HL-60/S4 treated with retinoic acid at 250 ng/mL for 4 days and 3 days (cell line): ENCODE results near the gene SHISA6.

ENCODE experiments used
- in situ Hi-C: fragments of 300-500 bp; cut with MboI; formaldehyde crosslinking; loops from 2 replicates; pipeline ENCODE4 v1.7.0; 2022; ENCODE audit warnings: low sequenced_read_pairs

The SHISA6 gene

DNA sequence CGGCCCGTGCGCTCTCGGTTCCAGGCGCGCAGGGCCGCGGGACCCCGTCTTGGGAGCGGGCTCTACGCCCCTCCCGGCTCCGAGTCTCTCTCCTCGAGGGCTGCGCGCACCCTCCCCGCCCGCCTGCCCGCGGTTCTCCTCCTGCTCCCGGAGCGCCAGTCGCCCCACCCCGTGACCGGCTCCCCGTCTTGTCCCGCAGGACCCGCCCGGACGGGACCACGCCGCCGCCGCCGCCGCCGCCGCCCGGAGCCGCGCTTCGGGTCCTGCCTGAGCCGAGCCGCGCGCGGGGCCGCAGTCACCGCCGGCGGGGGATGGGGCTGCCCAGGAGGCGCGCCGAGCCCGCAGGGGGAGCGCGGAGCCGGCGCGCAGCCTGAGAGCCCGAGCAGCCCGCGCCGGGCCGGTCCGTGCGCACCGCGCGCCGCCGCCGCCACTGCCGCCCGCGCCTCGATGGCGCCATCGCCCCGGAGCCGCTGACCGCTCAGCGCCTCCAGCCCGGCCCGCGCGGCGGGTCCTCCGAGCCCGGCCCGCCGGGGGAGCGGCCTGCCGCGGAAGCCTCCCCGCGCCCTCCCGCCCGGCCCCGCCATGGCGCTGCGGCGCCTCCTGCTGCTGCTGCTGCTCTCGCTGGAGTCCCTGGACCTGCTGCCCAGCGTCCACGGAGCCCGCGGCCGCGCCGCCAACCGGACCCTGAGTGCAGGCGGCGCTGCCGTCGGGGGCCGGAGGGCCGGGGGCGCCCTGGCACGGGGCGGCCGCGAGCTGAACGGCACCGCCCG, at the start of gene SHISA6:
SHISA6 (plus strand) TSS at position 373 of the 770 bp plus-strand sequence.
- in situ Hi-C loops, result no loop called here

DNA sequence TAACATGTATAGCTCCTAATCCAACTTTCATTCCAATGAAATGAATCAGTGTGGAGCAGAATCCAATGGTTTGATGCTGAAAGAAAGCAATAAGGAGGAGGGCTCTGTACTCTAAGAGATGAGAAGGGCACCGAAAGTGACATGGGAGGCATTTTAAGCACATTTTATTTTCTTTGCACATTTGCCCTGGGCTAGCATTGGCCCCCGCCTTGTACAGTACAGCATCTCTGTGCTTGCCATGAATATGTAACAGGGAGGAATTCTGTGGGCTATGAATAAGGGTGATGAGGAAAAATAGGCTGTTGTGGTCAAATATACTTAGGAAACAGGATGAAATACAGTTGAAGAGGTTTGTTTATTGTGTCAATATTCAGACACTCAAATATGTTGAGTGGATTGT, 45.2 kb upstream of the SHISA6 start:
- in situ Hi-C loops, result no loop called here

DNA sequence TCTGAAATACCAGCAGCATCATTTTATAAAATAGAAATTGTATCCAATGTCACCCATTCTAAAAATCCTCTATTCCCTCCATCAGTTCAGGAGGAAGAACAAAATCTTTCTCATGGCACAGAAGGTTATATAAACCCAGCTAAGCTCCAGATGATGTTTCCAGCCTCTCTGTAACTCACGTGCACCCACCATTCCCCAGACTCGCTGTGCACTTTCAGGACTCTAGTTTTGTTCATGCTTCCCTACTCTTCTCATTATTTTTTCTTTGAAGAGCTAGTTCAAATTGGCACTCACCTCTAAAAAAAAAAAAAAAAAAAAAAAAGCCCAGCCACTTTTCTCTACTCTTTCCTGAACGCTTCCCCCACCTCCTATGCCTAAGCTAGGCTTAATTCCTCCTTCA, 36.0 kb upstream of the SHISA6 start:
- in situ Hi-C loops, result no loop called here

DNA sequence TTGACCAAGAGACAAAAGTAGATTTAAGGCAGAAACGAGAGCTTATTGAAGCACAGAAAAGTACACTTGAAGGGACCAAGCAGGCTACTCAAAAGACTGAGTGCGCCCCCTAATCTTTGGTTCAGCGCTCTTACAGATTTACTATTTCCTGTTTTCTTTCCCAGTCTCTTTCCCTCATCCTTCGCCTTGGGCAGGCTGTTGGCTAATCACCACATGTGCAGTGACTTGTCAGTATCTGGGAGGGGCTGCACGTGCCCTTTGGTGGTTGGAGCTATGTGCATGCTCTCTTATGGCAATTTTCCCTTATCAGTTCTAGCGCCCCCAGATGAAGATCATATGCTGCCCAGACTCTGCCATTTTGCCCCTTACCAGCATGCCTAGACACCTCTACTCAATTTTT, 35.4 kb upstream of the SHISA6 start:
- in situ Hi-C loops, result no loop called here

DNA sequence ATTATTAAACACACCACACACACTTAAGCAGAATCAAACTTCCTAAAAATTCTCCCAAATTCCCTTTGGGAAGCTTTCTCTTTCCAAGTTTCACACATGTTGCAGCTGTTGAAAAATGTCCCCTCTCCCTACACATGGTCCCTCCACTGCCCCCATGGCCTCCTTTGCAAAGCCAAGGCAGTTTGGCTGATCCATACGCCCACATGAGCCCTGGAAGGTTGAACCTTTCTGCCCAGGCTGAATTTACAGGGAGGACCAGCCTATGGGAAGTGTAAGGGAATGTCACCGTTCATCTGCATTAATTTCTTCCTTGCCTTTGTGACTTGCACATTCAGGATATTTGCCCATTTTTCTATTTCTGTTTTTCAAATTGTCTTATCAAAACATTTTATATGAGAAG, 31.1 kb upstream of the SHISA6 start:
- in situ Hi-C loops, result no loop called here

DNA sequence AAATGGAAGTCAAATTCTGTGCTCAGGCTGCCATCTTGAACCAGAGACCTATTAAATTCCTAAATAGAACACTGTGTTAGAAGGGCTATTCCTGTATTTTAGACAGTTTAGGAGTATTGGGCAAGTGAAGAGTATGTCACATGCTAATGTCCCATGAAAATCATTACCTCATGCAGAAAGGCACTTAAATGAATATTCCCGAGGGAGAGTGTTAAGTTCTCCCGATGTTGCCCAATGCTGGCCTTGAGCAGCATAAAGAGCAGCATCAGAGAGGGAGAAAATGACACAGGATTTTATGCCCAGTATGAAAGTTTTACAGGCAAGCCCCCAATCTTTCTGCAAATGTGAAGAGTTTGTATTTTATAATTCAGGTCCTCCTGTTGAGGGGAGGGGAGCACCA, 28.2 kb upstream of the SHISA6 start:
- in situ Hi-C loops, result no loop called here

DNA sequence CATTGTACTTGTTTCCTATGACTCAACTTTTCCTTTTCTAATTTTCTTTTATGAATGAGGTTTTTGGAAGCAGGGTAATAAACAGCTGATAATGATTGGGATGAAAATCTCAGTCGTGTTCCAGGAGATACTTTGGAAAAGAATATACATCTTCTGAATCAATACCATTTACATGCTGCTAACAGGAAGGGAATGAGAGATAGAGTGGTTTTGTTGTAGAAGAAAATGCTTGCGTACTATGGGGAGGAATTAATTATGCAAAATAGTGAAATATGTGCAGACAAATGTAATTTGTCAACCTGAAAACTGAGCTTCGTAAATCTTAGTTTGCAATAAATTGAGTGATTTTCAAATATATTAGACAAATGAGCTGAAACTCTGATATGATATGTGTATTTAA, 24.0 kb upstream of the SHISA6 start:
- in situ Hi-C loops, result no loop called here

DNA sequence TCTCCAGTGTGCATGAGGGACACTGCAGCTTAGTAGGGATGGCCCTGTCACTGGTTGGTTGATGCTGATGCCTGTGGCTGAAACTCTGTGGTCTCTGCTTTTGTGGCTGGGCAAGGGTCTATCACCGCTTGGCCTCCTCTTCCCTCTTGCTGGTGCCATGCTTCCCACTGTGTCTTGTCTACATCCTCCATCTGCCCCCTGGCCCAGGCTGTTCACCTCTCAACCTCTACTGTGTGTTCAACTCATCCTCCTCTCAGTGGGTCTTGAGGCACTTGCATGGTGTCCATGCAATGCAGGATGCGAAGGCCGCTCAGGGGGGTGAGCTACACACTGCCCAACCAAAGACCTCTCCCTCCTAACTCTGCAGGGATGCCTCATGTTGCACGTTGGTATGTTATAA, 19.8 kb upstream of the SHISA6 start:
- in situ Hi-C loops, result no loop called here

DNA sequence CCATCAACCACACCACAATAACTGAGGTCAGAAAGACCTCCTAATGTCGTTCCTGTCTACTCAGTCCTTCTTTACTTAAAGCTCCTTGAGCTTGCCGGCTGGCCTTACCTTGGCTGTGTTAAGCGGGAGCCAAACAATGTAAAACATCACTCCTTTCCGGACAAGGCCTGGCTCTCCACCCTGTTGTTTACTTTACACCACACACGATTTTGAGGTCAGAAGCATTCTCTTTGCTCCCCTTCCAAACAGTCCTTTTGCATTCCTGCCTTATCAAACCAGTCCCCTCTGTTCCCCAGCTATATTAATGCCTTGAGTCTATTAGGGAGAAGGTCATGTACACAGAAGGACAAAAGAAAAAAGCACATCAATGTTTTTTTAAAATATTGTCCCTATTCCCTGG, 19.3 kb upstream of the SHISA6 start:
- in situ Hi-C loops, result no loop called here

DNA sequence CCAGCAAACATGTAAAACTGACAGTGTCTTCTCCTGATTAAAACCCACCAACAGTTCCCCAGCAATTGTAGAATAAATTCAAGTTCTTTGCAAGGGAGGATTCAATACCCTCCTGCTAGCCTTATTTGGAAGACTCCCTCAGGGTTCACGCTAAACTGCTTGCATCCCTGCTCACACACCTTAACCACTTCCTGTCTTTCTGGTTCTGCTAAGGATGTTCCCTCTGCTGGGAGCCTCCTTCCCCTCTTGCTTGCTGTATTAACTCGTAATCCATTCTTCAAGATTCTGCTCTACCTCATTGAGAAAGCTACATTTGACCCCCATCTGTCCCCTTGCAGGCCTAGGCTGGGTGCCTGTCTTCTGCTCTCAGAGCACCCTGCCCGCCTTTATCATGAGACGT, 2.3 kb upstream of the SHISA6 start:
- in situ Hi-C loops, result no loop called here

DNA sequence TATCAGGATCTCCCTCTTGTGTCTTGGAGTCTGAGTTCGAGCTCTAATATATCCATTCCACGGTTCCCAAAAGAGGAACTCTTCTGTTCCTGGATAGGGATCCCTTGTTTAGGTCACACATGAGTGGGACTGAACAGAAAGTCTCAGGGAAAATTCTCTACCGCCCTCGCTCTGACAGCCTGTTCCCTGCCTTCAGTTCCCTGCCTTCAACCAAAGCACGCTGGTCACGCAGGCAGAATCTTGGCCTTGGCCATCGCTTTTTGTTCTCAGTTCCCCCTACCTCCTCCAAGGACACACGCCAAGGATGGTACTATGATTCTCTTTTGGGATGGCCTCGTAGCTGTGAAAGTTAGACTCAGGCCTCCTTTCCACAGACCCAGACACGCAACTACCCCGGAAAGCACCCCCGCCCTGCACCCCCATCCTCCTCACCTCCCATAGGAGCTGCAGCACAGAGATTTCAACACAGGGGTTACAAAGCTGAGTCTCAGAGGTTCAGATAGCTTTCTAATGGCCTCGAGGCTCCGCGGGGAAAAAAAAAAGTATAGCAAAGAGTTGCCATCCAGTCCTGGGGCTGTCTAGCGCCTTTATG, 1.5 kb upstream of the SHISA6 start:
- in situ Hi-C loops, result no loop called here

DNA sequence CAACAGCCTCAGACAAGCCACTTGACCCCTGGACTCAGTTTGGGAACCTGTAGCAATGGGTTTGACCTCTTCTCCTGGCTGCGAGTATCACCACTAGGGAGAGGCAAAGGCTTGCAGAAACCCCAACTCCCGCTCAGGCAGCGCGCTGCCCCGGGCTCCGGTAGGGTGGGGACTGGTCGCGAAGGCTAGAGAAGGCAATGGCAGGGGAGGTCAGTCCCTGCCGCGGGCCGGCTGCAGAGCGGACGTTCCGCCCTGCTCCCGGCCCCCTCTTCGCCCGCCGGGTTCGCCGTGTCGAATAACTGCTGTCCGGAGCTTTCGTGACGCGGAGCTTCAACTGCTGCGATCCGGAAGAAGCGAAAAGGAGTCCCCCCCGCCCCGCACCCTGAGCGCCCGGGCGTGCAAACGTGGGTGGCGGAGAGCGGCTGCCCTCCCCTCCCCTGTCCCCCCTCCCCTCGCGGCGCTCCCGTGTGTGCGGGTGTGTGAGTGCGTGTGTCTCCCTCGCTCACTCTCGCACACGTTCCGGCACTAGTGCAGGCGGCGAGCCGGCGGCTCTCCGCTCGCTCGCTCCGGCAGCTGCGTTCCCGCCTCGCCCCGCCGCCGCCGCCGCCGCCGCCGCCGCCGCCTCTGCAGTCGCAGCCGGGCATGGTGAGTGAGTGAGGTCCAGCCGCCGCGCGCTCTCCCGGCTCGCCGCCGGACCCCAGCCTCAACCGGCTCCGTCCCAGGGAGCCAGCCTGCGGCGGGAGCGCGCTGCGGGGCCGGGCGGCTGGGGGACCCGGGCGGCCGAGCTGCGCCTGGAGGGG, 772 bp upstream of the SHISA6 start:
- in situ Hi-C loops, result no loop called here

DNA sequence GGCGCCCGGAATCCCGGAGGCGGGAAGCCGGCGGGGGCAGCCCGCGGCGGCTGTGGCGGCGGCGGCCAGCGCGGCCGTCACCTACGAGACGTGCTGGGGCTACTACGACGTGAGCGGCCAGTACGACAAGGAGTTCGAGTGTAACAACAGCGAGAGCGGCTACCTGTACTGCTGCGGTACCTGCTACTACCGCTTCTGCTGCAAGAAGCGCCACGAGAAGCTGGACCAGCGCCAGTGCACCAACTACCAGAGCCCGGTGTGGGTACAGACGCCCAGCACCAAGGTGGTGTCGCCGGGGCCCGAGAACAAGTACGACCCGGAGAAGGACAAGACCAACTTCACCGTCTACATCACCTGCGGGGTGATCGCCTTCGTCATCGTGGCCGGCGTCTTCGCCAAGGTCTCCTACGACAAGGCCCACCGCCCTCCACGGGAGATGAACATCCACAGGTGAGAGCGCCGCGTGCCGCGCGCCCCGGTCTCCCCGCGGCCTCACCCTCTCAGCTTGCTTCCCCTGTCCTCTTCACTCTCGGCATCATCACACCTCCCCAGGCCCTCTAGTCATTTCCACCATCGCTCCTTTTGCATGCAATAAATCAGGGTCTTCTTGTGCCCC, 706 bp downstream of the SHISA6 start:
- in situ Hi-C loops, result no loop called here

DNA sequence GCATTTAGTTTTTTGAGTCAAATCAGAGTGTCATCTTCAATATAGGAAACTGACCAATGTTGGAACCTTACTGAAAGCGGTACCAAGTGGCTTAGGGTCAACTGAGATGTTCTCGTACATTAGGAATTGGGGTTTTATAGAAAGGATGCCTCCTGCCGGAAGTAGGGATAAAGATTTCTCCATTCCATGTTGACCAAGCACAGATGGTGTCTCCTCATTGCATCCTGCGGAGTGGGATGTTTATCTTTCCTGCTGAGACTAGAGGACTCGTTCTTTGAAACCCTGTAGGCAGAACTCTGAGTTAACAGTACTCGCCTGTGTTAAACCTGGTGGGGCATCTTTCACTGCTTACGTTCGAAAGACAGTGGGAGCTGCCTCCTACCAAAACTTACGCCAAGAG, 1.4 kb downstream of the SHISA6 start:
- in situ Hi-C loops, result no loop called here

DNA sequence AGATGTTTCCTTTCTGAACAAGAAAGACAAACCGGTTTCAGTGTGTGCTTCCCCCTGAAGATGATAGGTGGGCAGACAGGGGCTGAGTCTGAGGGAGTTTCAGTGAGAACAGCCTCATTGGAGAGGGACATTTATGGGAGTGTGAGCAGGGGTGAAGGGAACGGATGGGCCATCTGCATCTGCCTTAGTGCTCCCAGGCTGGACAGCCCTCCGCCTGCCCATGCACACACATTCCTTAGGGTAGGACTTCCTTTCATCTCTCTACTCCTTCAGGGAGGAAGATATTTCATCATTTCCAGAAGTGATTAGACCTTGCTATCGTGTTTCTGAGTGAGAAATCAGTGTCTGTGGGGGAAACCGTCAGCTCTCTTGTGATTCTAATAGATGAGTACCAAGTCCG, 3.8 kb downstream of the SHISA6 start:
- in situ Hi-C loops, result no loop called here

DNA sequence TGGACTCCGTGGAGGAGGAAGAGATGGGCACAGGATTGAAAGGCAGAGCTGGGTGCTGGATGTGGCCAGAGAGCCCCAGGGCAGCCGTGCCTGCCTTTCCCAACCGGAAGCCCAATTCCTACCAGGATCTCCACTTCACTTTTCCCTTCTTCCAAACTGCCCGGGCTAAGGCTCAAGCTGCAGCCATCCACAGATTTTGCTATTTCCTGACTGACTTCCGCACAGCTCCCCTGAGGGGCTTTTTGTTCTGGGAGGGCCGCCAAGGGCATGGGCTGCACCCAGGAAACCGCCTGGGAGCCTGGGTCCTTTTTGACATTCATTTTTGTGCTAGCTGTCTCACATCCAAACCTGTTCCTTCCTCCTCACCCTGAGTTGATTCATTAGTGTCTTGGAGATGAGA, 4.2 kb downstream of the SHISA6 start:
- in situ Hi-C loops, result no loop called here

DNA sequence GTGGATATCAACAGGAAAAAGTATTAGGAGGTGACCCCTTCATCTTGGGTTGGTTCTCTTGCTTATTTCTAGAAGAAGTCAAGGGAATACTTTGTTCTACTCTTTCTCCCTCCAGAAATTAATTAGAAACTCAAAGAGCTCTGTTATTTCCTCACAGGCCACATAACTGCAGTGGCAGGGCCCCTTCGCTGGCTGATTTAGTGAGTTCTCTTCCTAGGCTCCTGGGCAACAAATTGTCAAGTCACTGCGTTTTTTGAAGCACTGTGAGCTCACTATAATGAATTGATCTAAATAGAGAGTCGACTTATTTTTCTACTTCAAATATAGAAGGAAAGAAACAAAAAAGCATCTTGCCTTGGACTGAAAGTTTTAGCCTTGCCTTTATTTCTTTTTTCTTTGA, 4.8 kb downstream of the SHISA6 start:
- in situ Hi-C loops, result no loop called here

DNA sequence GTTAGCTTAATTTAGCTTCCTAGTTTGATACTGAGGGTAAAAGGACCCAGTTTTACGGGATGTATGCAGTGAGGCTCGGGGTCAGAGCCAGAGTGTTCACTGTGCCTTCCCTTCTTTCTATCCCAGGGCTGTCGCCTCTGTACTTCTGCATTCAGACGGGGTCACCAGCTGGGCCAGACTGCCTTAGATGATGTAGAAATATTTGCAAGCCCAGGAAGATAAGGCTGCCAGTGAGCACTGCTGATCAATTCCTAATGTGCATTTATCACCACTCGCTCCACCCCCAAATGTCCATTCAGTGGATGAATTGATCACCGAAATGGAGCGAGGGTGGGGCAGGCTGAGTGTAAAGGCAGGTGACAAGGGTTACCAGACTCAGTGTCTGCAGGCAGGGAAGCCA, 9.1 kb downstream of the SHISA6 start:
- in situ Hi-C loops, result no loop called here

DNA sequence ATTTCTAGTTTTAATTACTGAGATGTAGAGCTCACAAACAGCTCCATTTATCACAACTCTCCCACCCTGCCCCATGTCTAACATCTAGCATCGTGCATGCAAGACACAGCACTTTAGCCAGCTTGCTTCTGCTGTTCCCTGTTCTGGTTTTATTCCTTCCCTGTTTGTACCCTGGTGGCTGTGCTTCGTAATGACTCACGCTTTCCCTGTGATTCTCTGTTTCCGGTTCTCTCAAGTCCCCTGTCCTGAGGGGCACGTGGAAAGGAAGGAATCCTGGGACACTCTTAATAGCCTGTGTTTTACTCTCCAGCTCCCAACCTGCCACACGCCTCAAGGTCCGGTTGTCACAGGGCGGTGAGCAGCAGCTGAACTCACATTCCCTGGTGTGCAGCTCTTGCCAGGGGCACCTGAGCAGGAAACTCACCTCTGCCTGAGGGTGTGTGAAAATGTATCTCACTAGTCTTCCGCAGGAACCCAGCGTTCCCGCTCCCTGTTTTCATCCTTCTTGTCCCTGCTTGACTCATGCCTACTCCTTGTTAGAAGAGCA, 10.6 kb downstream of the SHISA6 start:
- in situ Hi-C loops, result no loop called here

DNA sequence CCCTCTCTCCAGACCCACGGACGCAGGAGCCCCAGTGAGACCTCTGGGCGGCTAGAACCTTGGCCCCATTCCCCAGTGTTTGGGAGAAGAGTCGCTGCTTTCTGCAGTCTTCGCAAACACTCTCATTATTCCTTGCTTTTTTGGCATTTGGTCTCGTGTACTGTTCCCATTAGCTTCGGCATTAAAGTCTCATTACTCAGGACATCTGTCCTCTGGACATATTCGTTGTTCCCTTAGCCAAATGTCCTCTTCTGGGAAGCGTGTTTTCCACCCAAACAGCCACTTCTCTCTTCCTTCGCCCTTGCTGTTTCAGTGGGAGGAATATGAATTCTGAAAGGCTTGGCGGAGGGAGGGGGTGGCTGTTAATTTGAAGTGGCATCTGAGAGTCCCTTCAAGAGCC, 11.1 kb downstream of the SHISA6 start:
- in situ Hi-C loops, result no loop called here

DNA sequence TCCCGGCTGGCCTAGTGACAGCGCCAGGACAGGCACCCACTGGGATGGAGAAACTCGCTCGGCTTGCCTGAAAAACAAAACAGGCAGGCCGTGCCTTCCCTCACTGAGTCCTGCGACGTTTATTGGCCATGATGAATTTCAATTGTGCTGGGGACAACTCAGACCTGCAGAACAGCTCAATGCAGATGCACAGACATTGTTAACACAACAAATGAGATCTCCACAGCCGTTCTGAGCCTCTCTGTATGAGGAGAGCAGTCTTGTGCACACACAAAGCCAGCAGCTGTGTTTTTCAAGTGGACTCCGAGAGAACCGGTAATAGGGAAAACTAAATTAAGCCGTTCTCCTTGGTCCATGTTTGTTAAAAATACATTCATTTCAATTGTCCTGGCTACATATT, 15.9 kb downstream of the SHISA6 start:
- in situ Hi-C loops, result no loop called here
